ENCODE results near the gene CNKSR2. TPM values are rescaled to one million over a fixed set of nuclear protein-coding genes. Genes with fewer than 3 reads are reported as not detected.
A peak's percentile ranks its signal among the peaks of the same experiment; 100 is the strongest.

CNKSR2 gene
- total RNA-seq = 10 to 100 TPM in 5 of 8 experiments, 1 to 10 TPM in 3; 1.9 to 20.1 (median 16.3) TPM

GRCh38 chrX:21374163-21374993, at the start of gene CNKSR2:
TSS of gene CNKSR2 (plus strand) at chrX:21374418. CDS start at chrX:21374898, 480 bp downstream.
- 0 to 55% methylated on average over 9 to 25 of the region's 94 CpGs; no CpG with 5 or more reads in 8 of the 10 experiments for WGBS, 10 experiments
- in situ Hi-C loops (cut with MboI; ENCODE audit: low pct_unique_long_range_greater_than_20kb in 2 of 9, low sequenced_read_pairs in 9 of 9, unreplicated experiment in 9 of 9) = no loop called here
- ATAC-seq (replicated peaks in 6 of 8) = peak; percentile 74 to 91 (median 88)
- Histone ChIP-seq H3K4me1 (replicated peaks in 1 of 2) (peaks cover 0 to 5% of the 10 kb centered on the region in 2 donors), H3K27ac (peak within 1 kb of the TSS; percentile 24 to 65), H3K4me3 (peak within 1 kb of the TSS; percentile 41 to 59 (median 56))

GRCh38 chrX:21354725-21355124, 19.5 kb upstream of the CNKSR2 start:
- Histone ChIP-seq H3K4me1 (replicated peaks in 1 of 2) (no peaks in the 10 kb centered on the region), H3K27ac (no peak overlapping the region), H3K4me3 (no peak overlapping the region)
- ATAC-seq (replicated peaks in 6 of 8) = no peak
- in situ Hi-C loops (cut with MboI; ENCODE audit: low pct_unique_long_range_greater_than_20kb in 2 of 9, low sequenced_read_pairs in 9 of 9, unreplicated experiment in 9 of 9) = no loop called here
- 0 to 58% (median 15%) methylated on average over 2 to 4 of the region's 4 CpGs; no CpG with 5 or more reads in 7 of the 10 experiments for WGBS, 10 experiments

GRCh38 chrX:21355831-21356230, 18.4 kb upstream of the CNKSR2 start:
- H3K4me1 ChIP-seq (replicated peaks in 1 of 2) = no peaks in the 10 kb centered on the region
- no peak for ATAC-seq (replicated peaks in 6 of 8)
- 60 to 80% (median 80%) methylated on average over 1 of the region's 2 CpGs; no CpG with 5 or more reads in 7 of the 10 experiments for WGBS, 10 experiments
- H3K4me3 ChIP-seq = no peak overlapping the region
- H3K27ac ChIP-seq = no peak overlapping the region
- in situ Hi-C loops (cut with MboI; ENCODE audit: low pct_unique_long_range_greater_than_20kb in 2 of 9, low sequenced_read_pairs in 9 of 9, unreplicated experiment in 9 of 9) = no loop called here

GRCh38 chrX:21369613-21370012, 4.6 kb upstream of the CNKSR2 start:
- 0 to 42% (median 20%) methylated on average over 1 to 2 of the region's 2 CpGs; no CpG with 5 or more reads in 7 of the 10 experiments for WGBS, 10 experiments
- H3K4me1 ChIP-seq (replicated peaks in 1 of 2) = peaks cover 0 to 3% of the 10 kb centered on the region in 2 donors
- no peak overlapping the region for H3K27ac ChIP-seq
- no peak for ATAC-seq (replicated peaks in 6 of 8)
- no peak overlapping the region for H3K4me3 ChIP-seq
- in situ Hi-C loops (cut with MboI; ENCODE audit: low pct_unique_long_range_greater_than_20kb in 2 of 9, low sequenced_read_pairs in 9 of 9, unreplicated experiment in 9 of 9) = no loop called here

GRCh38 chrX:21373001-21373400, 1.2 kb upstream of the CNKSR2 start:
- WGBS, 10 experiments = 37 to 100% (median 57%) methylated on average over 1 to 7 of the region's 7 CpGs; no CpG with 5 or more reads in 5 of the 10 experiments
- no peak for ATAC-seq (replicated peaks in 6 of 8)
- Histone ChIP-seq H3K4me3 (peak overlapping the region in 4 of 5 donors; percentile 41 to 59 (median 57)), H3K27ac (no peak overlapping the region), H3K4me1 (replicated peaks in 1 of 2) (peaks cover 0 to 5% of the 10 kb centered on the region in 2 donors)
- in situ Hi-C loops (cut with MboI; ENCODE audit: low pct_unique_long_range_greater_than_20kb in 2 of 9, low sequenced_read_pairs in 9 of 9, unreplicated experiment in 9 of 9) = no loop called here

GRCh38 chrX:21373637-21374162, 518 bp upstream of the CNKSR2 start:
- ATAC-seq (replicated peaks in 6 of 8) = peak in 6 of 8 experiments; percentile 31 to 42 (median 34)
- in situ Hi-C loops (cut with MboI; ENCODE audit: low pct_unique_long_range_greater_than_20kb in 2 of 9, low sequenced_read_pairs in 9 of 9, unreplicated experiment in 9 of 9) = no loop called here
- 0 to 13% methylated on average over 1 to 7 of the region's 50 CpGs; no CpG with 5 or more reads in 8 of the 10 experiments for WGBS, 10 experiments
- H3K4me1 ChIP-seq (replicated peaks in 1 of 2) = peaks cover 0 to 5% of the 10 kb centered on the region in 2 donors
- peak overlapping the region; percentile 41 to 59 (median 56) for H3K4me3 ChIP-seq
- peak overlapping the region; percentile 24 to 65 for H3K27ac ChIP-seq

- H3K27ac ChIP-seq = peak overlapping the region in 1 of 2 donors; percentile 22
- peak in 5 of 8 experiments; percentile 0 to 8 (median 2) for ATAC-seq (replicated peaks in 6 of 8)
- WGBS, 10 experiments = 0 to 31% methylated on average over 3 to 9 of the region's 46 CpGs; no CpG with 5 or more reads in 8 of the 10 experiments
- H3K4me1 ChIP-seq (replicated peaks in 1 of 2) = peaks cover 0 to 5% of the 10 kb centered on the region in 2 donors
- in situ Hi-C loops (cut with MboI; ENCODE audit: low pct_unique_long_range_greater_than_20kb in 2 of 9, low sequenced_read_pairs in 9 of 9, unreplicated experiment in 9 of 9) = no loop called here
- peak overlapping the region; percentile 41 to 59 (median 56) for H3K4me3 ChIP-seq
These were observed 933 bp downstream of the CNKSR2 start for GRCh38 chrX:21374994-21375707.

GRCh38 chrX:21375708-21376009, 1.4 kb downstream of the CNKSR2 start:
- peak in 1 of 8 experiments; percentile 14 for ATAC-seq (replicated peaks in 6 of 8)
- 0 to 36% (median 16%) methylated on average over 2 to 4 of the region's 5 CpGs; no CpG with 5 or more reads in 7 of the 10 experiments for WGBS, 10 experiments
- H3K4me1 ChIP-seq (replicated peaks in 1 of 2) = peaks cover 0 to 5% of the 10 kb centered on the region in 2 donors
- in situ Hi-C loops (cut with MboI; ENCODE audit: low pct_unique_long_range_greater_than_20kb in 2 of 9, low sequenced_read_pairs in 9 of 9, unreplicated experiment in 9 of 9) = no loop called here
- no peak overlapping the region for H3K27ac ChIP-seq
- H3K4me3 ChIP-seq = peak overlapping the region; percentile 41 to 59 (median 56)

- peaks cover 0 to 5% of the 10 kb centered on the region in 2 donors for H3K4me1 ChIP-seq (replicated peaks in 1 of 2)
- peak overlapping the region; percentile 41 to 59 (median 56) for H3K4me3 ChIP-seq
- ATAC-seq (replicated peaks in 6 of 8) = no peak
- WGBS, 10 experiments = 27 to 60% (median 38%) methylated on average over 1 to 2 of the region's 2 CpGs; no CpG with 5 or more reads in 7 of the 10 experiments
- no peak overlapping the region for H3K27ac ChIP-seq
- in situ Hi-C loops (cut with MboI; ENCODE audit: low pct_unique_long_range_greater_than_20kb in 2 of 9, low sequenced_read_pairs in 9 of 9, unreplicated experiment in 9 of 9) = no loop called here
These were observed 2.4 kb downstream of the CNKSR2 start for GRCh38 chrX:21376636-21377035.

GRCh38 chrX:21379991-21380390, 5.8 kb downstream of the CNKSR2 start:
- WGBS, 10 experiments = 0 to 100% (median 31%) methylated on average over 1 of the region's 1 CpG; no CpG with 5 or more reads in 6 of the 10 experiments
- H3K27ac ChIP-seq = no peak overlapping the region
- peaks cover 0 to 5% of the 10 kb centered on the region in 2 donors for H3K4me1 ChIP-seq (replicated peaks in 1 of 2)
- in situ Hi-C loops (cut with MboI; ENCODE audit: low pct_unique_long_range_greater_than_20kb in 2 of 9, low sequenced_read_pairs in 9 of 9, unreplicated experiment in 9 of 9) = no loop called here
- ATAC-seq (replicated peaks in 6 of 8) = no peak
- H3K4me3 ChIP-seq = no peak overlapping the region

- H3K4me1 ChIP-seq (replicated peaks in 1 of 2) = peaks cover 0 to 2% of the 10 kb centered on the region in 2 donors
- in situ Hi-C loops (cut with MboI; ENCODE audit: low pct_unique_long_range_greater_than_20kb in 2 of 9, low sequenced_read_pairs in 9 of 9, unreplicated experiment in 9 of 9) = no loop called here
- H3K4me3 ChIP-seq = no peak overlapping the region
- 41 to 100% (median 90%) methylated on average over 1 to 2 of the region's 2 CpGs; no CpG with 5 or more reads in 4 of the 10 experiments for WGBS, 10 experiments
- ATAC-seq (replicated peaks in 6 of 8) = no peak
- H3K27ac ChIP-seq = no peak overlapping the region
These were observed 8.5 kb downstream of the CNKSR2 start for GRCh38 chrX:21382715-21383114.

- in situ Hi-C loops (cut with MboI; ENCODE audit: low pct_unique_long_range_greater_than_20kb in 2 of 9, low sequenced_read_pairs in 9 of 9, unreplicated experiment in 9 of 9) = no loop called here
- 14 to 96% (median 41%) methylated on average over 2 of the region's 2 CpGs; no CpG with 5 or more reads in 3 of the 10 experiments for WGBS, 10 experiments
- peaks cover 0 to 2% of the 10 kb centered on the region in 2 donors for H3K4me1 ChIP-seq (replicated peaks in 1 of 2)
- ATAC-seq (replicated peaks in 6 of 8) = no peak
- no peak overlapping the region for H3K27ac ChIP-seq
- H3K4me3 ChIP-seq = no peak overlapping the region
These were observed 9.3 kb downstream of the CNKSR2 start for GRCh38 chrX:21383546-21383945.

- no peak overlapping the region for H3K4me3 ChIP-seq
- no peak for ATAC-seq (replicated peaks in 6 of 8)
- in situ Hi-C loops (cut with MboI; ENCODE audit: low pct_unique_long_range_greater_than_20kb in 2 of 9, low sequenced_read_pairs in 9 of 9, unreplicated experiment in 9 of 9) = no loop called here
- 44% methylated on average over 1 of the region's 1 CpG; no CpG with 5 or more reads in 9 of the 10 experiments for WGBS, 10 experiments
- peaks cover 0 to 2% of the 10 kb centered on the region in 2 donors for H3K4me1 ChIP-seq (replicated peaks in 1 of 2)
- no peak overlapping the region for H3K27ac ChIP-seq
These were observed 10.0 kb downstream of the CNKSR2 start for GRCh38 chrX:21384178-21384577.
